ENCODE data around the gene FAM229A.
A peak's percentile ranks its signal among the peaks of the same experiment; 100 is the strongest.

The FAM229A gene

GRCh38 chr1:32393832-32394140 lies 31.5 kb upstream of the FAM229A start:
- peaks cover 3% of the 10 kb centered on the region for H3K27me3 Mint-ChIP-seq (ENCODE audit: low read depth, poor library complexity)
- peak overlapping the region; percentile 100 for H3K27ac Mint-ChIP-seq
- H3K4me1 Mint-ChIP-seq = peaks cover 25% of the 10 kb centered on the region
- TF ChIP-seq CTCF (IDR thresholded peaks at IDR 0.05) = no peak
- peaks cover 11% of the 10 kb centered on the region for H3K9me3 Mint-ChIP-seq
- no peak for DNase-seq
- H3K4me3 Mint-ChIP-seq = peak overlapping the region; percentile 100
- H3K36me3 Mint-ChIP-seq (ENCODE audit: low read depth) = peaks cover 15% of the 10 kb centered on the region

- peak overlapping the region; percentile 100 for H3K4me3 Mint-ChIP-seq
- peaks cover 3% of the 10 kb centered on the region for H3K27me3 Mint-ChIP-seq (ENCODE audit: low read depth, poor library complexity)
- peak overlapping the region; percentile 100 for H3K27ac Mint-ChIP-seq
- no peak for DNase-seq
- H3K4me1 Mint-ChIP-seq = peaks cover 25% of the 10 kb centered on the region
- H3K36me3 Mint-ChIP-seq (ENCODE audit: low read depth) = peaks cover 15% of the 10 kb centered on the region
- TF ChIP-seq CTCF (IDR thresholded peaks at IDR 0.05) = no peak
- H3K9me3 Mint-ChIP-seq = peaks cover 11% of the 10 kb centered on the region
Observed at GRCh38 chr1:32393136-32393535, 30.9 kb upstream of the FAM229A start.

GRCh38 chr1:32392325-32392724 lies 30.0 kb upstream of the FAM229A start:
- Mint-ChIP-seq H3K9me3 (peaks cover 8% of the 10 kb centered on the region), H3K27ac (peak overlapping the region; percentile 34), H3K4me3 (peak overlapping the region; percentile 100), H3K27me3 (ENCODE audit: low read depth, poor library complexity) (peaks cover 2% of the 10 kb centered on the region), H3K4me1 (peaks cover 25% of the 10 kb centered on the region), H3K36me3 (ENCODE audit: low read depth) (peaks cover 12% of the 10 kb centered on the region)
- DNase-seq = no peak
- no peak for TF ChIP-seq CTCF (IDR thresholded peaks at IDR 0.05)

- no peak for DNase-seq
- no peaks in the 10 kb centered on the region for H3K27me3 Mint-ChIP-seq (ENCODE audit: low read depth, poor library complexity)
- no peaks in the 10 kb centered on the region for H3K9me3 Mint-ChIP-seq
Observed at GRCh38 chr1:32390904-32391870, 28.9 kb upstream of the FAM229A start.

GRCh38 chr1:32388641-32389040 lies 26.4 kb upstream of the FAM229A start:
- Mint-ChIP-seq H3K4me3 (no peak overlapping the region), H3K27me3 (ENCODE audit: low read depth, poor library complexity) (no peaks in the 10 kb centered on the region), H3K9me3 (no peaks in the 10 kb centered on the region), H3K27ac (no peak overlapping the region), H3K36me3 (ENCODE audit: low read depth) (peaks cover 34% of the 10 kb centered on the region), H3K4me1 (peaks cover 12% of the 10 kb centered on the region)
- no peak for TF ChIP-seq CTCF (IDR thresholded peaks at IDR 0.05)
- DNase-seq = no peak

More at GRCh38 chr1:32390904-32391870, 28.9 kb upstream of the FAM229A start:
- TF ChIP-seq CTCF (IDR thresholded peaks at IDR 0.05) = no peak
- Mint-ChIP-seq H3K27ac (no peak overlapping the region), H3K36me3 (ENCODE audit: low read depth) (peaks cover 12% of the 10 kb centered on the region), H3K4me3 (no peak overlapping the region), H3K4me1 (peaks cover 25% of the 10 kb centered on the region)

All from nephron progenitor cell (in vitro differentiated cells).